NCI-H345 treated with DMSO at 0.1 percent for 48 hours (cell line): ENCODE results near the gene ABCA4.
"Not testable (repeated sequence)": the region's sequence is repeated elsewhere in the genome, so short reads cannot be mapped to it uniquely, and the experiment has no call there.

Experiments used
- DNase-seq: peaks from one replicate; lab custom pipeline; 2025; ENCODE audit not compliant: unreplicated experiment; lab: John Stamatoyannopoulos, UW

ABCA4 gene

GRCh38 chr1:93958032-93958725 lies 162.8 kb downstream of the ABCA4 start:
- no peak for DNase-seq

- DNase-seq = no peak
These were observed 165.2 kb downstream of the ABCA4 start for GRCh38 chr1:93955765-93956164.

- not testable (repeated sequence) for DNase-seq
These were observed 173.8 kb downstream of the ABCA4 start for GRCh38 chr1:93947002-93947686.
